Measurements from ENCODE around the gene PHLDB3. TPM values are rescaled to one million over a fixed set of nuclear protein-coding genes. Genes with fewer than 3 reads are reported as not detected.

PHLDB3 gene
- total RNA-seq, 4 donors from 2014 or later: 10.3 to 16.2 (median 12.6) TPM

- no peak for TF ChIP-seq POLR2A (IDR thresholded peaks at IDR 0.05; ENCODE audit: low read depth)
- TF ChIP-seq CTCF (IDR thresholded peaks at IDR 0.05): peak; percentile 55 to 70 (median 70)
- TF ChIP-seq POLR2AphosphoS5 (IDR thresholded peaks at IDR 0.05): peak; percentile 39 to 59
- TF ChIP-seq EP300 (IDR thresholded peaks at IDR 0.05): no peak
- intact Hi-C loops (cut with DNase I): loop anchor here (5.0 kb wide), 3 partner anchors 42 to 117 kb away; partner anchors contain the start of genes IRGQ, PINLYP, XRCC1 and ZNF576
- peak overlapping the region; percentile 51 to 75 (median 62) for H3K4me3 ChIP-seq
Observed at GRCh38 chr19:43534816-43535761, 30.5 kb upstream of the PHLDB3 start.

GRCh38 chr19:43534305-43534815 is 29.8 kb upstream of the PHLDB3 start:
- Histone ChIP-seq H3K9me3 (peaks cover 0 to 9% (median 4%) of the 10 kb centered on the region in 4 donors), H3K4me1 (peaks cover 26 to 40% (median 38%) of the 10 kb centered on the region in 4 donors), H3K27ac (replicated peaks in 1 of 4) (peak overlapping the region; percentile 88 to 94 (median 92)), H3K4me3 (peak overlapping the region; percentile 51 to 75 (median 62)), H3K27me3 (no peaks in the 10 kb centered on the region), H3K36me3 (peaks cover 7 to 26% (median 15%) of the 10 kb centered on the region in 4 donors)
- intact Hi-C loops (cut with DNase I): no loop called here
- WGBS: 16% methylated on average over 17 of the region's 17 CpGs
- no peak for DNase-seq (ENCODE audit: extremely low spot score)
- TF ChIP-seq EP300 (IDR thresholded peaks at IDR 0.05) (no peak), CTCF (IDR thresholded peaks at IDR 0.05) (no peak), POLR2AphosphoS5 (IDR thresholded peaks at IDR 0.05) (no peak), POLR2A (IDR thresholded peaks at IDR 0.05; ENCODE audit: low read depth) (no peak)

More at GRCh38 chr19:43534816-43535761, 30.5 kb upstream of the PHLDB3 start:
- H3K27ac ChIP-seq (replicated peaks in 1 of 4): peak overlapping the region; percentile 88 to 94 (median 92)
- H3K4me1 ChIP-seq: peaks cover 26 to 40% (median 38%) of the 10 kb centered on the region in 4 donors
- no peaks in the 10 kb centered on the region for H3K27me3 ChIP-seq
- 46% methylated on average over 31 of the region's 62 CpGs for WGBS
- H3K36me3 ChIP-seq: peaks cover 10 to 33% (median 22%) of the 10 kb centered on the region in 4 donors
- H3K9me3 ChIP-seq: peaks cover 0 to 9% (median 4%) of the 10 kb centered on the region in 4 donors
- no peak for DNase-seq (ENCODE audit: extremely low spot score)

GRCh38 chr19:43533546-43534304 is 29.2 kb upstream of the PHLDB3 start:
- Histone ChIP-seq H3K9me3 (peaks cover 0 to 2% (median under 1%) of the 10 kb centered on the region in 4 donors), H3K27me3 (no peaks in the 10 kb centered on the region), H3K36me3 (peaks cover under 1 to 20% (median 9%) of the 10 kb centered on the region in 4 donors), H3K4me1 (peaks cover 26 to 40% (median 38%) of the 10 kb centered on the region in 4 donors), H3K27ac (replicated peaks in 1 of 4) (peak overlapping the region; percentile 88 to 94 (median 92)), H3K4me3 (peak overlapping the region; percentile 51 to 75 (median 62))
- no peak for TF ChIP-seq POLR2A (IDR thresholded peaks at IDR 0.05; ENCODE audit: low read depth)
- peak; percentile 56 to 79 for TF ChIP-seq POLR2AphosphoS5 (IDR thresholded peaks at IDR 0.05)
- TF ChIP-seq EP300 (IDR thresholded peaks at IDR 0.05): no peak
- TF ChIP-seq CTCF (IDR thresholded peaks at IDR 0.05): no peak
- 6% methylated on average over 7 of the region's 41 CpGs for WGBS
- DNase-seq (ENCODE audit: extremely low spot score): peak; percentile 100
- intact Hi-C loops (cut with DNase I): no loop called here

GRCh38 chr19:43532962-43533545 is 28.5 kb upstream of the PHLDB3 start, which contains the start of gene ZNF575:
TSS of gene ZNF575 (plus strand) at chr19:43533188. CDS start at chr19:43534423, 1,235 bp downstream.
- intact Hi-C loops (cut with DNase I): no loop called here
- H3K9me3 ChIP-seq: no peaks in the 10 kb centered on the region
- peaks cover 0 to 13% (median 5%) of the 10 kb centered on the region in 4 donors for H3K36me3 ChIP-seq
- H3K27me3 ChIP-seq: no peaks in the 10 kb centered on the region
- peak within 1 kb of the TSS; percentile 51 to 75 (median 62) for H3K4me3 ChIP-seq
- TF ChIP-seq EP300 (IDR thresholded peaks at IDR 0.05) (no peak), POLR2AphosphoS5 (IDR thresholded peaks at IDR 0.05) (peak; percentile 72 to 85), CTCF (IDR thresholded peaks at IDR 0.05) (peak in 1 of 3 experiments; percentile 15), POLR2A (IDR thresholded peaks at IDR 0.05; ENCODE audit: low read depth) (no peak)
- peaks cover 26 to 44% (median 40%) of the 10 kb centered on the region in 4 donors for H3K4me1 ChIP-seq
- DNase-seq (ENCODE audit: extremely low spot score): peak; percentile 96
- WGBS: 0% methylated on average over 11 of the region's 47 CpGs
- peak within 1 kb of the TSS; percentile 88 to 94 (median 92) for H3K27ac ChIP-seq (replicated peaks in 1 of 4)
